Inferior parietal cortex (tissue), 1 donor: ENCODE measurements around the gene DDX41.
A peak's percentile ranks its signal among the peaks of the same experiment; 100 is the strongest.

Source experiments
- DNase-seq: peaks from one replicate; pipeline ENCODE4 v3.0.0-alpha.2; 2016; ENCODE audit errors: extremely low spot score

The DDX41 gene

GRCh38 chr5:177513500-177513899, 3.3 kb downstream of the DDX41 start:
- DNase-seq: no peak

DNA sequence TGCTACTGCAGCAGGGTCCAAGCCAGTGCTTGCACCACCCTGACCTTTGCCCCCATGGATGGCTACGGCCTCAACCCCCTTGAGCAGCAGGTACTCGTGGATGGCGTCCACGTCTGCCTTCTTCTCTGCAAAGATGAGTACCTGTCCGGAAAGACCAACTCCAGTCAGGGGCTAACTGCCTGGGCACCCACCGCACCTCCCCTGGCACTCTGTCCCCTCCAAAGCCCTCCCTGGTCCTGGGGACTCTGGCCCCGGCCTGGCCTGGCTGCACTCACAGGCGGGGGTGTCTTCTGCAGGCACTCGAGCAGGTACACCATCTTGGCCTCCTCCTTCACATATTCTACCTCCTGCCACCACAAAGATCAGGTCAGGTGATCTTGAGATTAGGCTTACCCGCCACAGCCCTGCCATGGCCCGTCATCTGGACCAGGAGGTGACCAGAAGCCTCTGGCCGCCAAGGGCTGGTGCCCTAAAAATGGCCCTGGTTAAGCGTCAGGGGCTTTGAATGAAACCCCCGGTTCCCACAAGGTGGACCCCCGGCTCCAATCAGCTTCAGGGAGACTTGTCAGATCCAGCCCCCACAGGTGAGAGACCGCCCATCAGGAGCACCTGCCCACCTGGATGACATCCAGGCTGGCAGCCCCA, 3.9 kb downstream of the DDX41 start:
- no peak for DNase-seq

GRCh38 chr5:177511796-177512675, 4.7 kb downstream of the DDX41 start:
- DNase-seq: no peak

DNA sequence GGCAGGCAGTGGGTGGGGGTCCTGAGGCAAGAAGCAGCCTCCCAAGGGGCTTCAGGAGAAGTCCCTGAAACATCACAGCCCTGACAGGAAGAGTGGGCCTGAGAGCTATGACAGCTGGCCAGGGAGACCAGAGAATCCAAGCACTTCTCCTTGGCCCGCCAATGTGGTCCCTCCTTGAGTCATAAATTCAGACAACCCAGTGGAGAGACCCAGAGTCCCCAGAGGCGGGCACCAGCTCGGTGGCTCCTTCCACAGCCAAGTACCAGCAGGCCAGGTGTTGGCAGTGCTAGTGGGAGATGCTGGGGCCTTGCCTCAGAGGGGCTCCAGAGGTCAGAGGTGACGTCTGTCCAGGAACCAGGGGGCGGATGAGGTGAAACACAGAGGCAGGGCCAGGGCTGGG, 5.6 kb downstream of the DDX41 start:
- DNase-seq: no peak

GRCh38 chr5:177510567-177511053, 6.2 kb downstream of the DDX41 start:
- no peak for DNase-seq

- no peak for DNase-seq
These were observed 6.7 kb downstream of the DDX41 start for GRCh38 chr5:177509991-177510566.

- DNase-seq: no peak
These were observed 7.3 kb downstream of the DDX41 start, which contains the start of gene DOK3 for GRCh38 chr5:177509381-177509951. TSS of gene DOK3 (minus strand) at chr5:177509826. CDS start at chr5:177509540, 286 bp downstream.

DNA sequence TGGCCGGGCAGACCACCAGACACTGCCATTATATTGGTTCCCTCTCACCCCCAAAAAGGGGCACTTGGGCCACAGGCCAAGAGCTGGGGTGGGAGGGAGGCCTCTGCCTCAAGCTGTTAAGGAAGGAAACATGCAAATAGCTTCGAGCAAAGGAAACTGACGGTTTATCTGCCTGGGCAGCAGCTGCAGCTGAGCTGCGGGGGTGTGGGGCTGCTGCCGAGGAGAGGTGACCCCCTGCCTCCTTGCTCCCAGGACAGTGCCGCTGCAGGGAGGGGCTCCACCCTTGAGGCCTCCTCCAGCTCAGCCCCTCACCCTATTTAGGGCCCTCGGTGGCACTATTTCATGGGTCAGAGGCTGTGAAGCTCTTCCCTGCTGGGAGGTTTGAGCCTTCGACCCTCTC, 7.9 kb downstream of the DDX41 start:
- DNase-seq: no peak

DNA sequence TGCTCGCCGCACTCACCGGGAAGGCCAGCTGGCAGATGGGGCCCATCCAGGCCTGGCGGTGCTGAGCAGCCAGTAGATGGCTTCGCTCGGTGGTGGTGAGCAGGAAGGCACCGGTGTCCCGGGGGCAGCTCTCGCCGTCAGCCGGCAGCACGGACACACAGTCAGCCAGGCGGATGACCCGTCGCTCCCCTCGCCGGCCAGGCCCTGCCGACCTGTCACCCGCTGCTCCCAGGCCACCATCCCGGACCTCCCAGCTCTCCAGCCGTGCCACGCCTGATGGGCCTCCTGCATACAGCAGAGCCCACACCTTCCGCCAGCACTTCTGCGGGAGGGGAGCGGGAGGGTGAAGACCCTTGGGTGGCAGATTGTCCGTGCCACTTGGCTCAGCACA, 8.5 kb downstream of the DDX41 start:
- no peak for DNase-seq

GRCh38 chr5:177507596-177508220, 9.1 kb downstream of the DDX41 start:
- no peak for DNase-seq

DNA sequence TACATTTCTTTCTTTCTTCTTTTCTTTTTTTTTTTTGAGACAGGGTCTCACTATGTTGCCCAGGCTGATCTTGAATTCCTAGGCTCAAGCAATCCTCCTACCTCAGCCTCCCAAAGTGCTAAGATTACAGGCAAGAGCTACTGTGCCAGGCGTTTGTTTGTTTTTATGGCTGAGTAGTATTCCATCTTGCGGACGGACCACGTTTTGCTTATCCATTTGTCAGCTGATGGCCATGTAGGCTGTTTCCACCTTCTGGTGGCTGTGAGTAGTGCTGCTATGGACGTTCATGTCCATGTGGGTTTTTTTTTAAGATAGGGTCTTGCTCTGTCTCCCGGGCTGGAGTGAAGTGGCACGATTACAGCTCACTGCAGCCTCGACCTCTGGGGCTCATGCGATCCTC, 9.6 kb downstream of the DDX41 start:
- no peak for DNase-seq

DNA sequence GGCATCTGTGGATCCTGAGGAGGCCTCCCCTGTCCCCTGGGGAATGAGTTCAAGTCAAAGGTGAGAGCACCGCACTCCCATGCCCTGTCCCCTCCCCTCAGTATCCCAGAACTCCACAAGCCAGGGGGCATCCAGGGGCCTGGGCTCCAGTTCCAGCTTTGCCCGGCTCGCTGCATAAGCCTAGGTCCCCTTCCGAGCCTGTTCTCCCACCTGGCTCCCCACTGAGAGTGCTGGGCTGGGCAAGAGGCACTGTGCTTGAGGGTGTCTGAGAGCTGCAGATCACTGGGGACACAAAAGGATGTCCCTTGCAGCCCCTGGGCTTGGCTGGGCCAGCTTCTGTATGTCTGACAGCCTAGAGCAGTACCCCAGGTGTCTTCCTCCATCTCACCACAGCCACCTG, 11.7 kb downstream of the DDX41 start:
- DNase-seq: no peak

DNA sequence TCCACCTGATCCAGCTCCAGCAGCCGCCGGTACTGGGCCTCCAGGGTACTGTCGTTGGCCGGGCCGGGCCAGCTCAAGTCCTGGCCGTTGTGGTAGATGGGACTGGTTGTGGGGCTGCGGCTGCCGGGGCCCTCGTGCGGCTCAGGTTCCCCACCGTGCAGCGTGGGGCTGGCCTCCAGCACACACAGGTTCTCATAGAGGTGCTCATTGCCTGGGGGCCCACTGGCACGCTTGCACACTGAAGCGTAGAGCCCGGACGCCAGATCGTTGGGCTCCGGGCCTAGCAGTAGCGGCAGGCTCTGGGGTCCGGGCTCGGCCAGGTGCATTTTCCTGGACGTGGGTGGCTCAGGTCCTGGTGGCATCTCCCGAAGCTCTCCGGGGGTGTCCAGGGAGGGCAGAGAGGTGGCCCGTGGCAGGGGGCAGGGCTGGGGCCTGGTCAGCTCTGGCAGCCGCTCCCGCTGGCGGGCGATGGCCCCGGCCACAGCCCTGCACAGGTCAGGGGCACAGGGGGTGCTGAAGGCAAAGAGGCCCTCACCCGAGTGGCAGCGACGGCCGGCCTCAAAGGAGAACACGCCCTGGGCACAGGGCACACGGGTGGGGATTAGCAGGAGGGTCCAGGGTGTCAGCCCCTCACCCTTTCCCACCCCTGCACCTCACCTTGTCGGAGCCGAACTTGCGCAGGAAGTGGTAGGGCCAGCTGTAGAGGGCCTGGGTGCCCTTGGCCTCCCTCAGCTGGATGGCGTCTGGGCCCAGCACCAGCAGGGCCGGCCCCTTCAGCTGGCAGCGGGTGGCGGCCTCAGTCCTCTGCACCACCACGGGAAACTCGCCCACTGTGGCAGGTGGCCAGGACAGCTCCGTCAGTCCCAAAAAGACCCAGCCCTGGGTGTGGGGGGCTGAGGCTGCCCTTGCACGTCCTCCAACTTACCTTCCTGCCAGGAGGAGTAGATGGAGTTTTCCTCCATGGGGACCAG, 12.4 kb downstream of the DDX41 start:
- DNase-seq: no peak

GRCh38 chr5:177503351-177504085, 13.2 kb downstream of the DDX41 start:
- no peak for DNase-seq

GRCh38 chr5:177502886-177503285, 13.9 kb downstream of the DDX41 start:
- no peak for DNase-seq

DNA sequence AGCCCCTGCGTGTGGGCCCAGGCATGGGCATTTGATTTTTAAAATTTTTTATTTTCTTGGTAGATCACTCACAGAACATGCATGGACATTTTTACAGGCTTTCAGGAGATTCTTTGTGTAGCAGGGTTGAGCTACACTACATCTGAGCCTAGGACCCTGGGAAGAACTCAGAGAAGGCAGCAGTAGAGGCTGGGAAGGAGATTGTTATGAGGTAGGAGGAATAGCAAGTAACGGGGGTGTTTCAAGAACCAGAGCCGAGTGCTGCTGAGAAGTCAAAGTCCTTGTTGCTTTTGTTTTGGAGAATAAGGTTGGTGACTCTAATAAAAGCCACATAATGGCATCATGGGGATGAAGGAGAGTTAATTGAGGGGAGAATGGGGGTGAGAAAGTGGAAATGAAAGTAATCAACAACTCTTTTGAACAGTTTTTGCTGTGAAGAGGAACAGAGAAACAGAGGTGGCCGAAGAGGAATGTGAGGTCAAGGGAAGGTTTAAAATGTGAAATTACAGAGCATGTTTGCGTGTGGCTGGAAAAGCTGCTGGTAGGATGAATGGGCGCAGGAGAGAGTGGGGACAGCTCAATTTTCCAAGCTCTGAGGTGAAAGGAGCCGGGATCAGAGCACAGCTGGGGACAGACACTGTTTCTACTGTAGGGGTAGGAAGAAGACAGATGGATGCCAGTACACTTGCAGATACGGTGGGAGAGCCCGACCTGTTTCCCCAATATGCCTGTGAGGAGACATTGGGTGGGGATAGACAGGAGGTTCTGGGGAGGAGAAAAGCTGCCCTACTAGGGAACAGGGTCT, 14.7 kb downstream of the DDX41 start:
- no peak for DNase-seq

DNA sequence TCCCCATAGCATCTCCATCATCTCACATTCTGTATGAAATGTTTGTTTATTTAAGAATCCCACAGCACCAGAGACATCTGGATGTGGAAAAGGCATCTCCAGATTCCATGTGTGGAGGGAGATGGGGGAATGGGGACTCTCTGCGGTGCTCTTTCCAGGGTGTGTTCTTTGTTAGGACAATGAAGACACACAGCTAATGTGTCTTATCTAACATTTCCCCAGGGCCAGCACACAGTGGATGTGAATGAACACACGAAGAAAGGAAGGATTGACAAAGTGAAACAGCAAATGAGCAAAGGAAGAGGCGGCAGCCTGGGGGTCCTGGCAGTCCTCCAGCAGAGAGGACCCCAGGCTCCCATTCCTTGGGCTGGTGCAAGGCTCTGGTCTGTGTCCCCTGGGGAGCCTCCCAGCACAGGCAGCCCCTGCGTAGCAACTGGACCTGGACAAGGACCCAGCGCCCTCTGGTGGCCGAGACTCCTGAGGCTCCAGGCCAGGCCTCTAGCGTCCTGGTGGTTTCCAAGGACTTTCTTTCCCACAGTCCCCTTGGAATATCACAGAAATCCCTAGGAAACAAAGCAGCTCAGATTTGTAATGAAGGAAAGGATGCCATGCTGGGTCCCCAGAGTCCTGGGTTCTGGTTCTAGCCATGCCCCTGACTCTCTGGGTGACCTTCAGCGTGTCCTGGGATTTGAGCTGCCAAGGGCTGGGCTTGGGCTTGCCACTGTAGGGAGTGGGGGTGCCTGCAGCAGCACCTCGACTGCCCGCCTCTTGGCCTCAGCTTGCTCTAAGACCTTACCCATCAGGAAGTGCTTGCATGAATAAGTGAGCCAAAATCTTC, 15.9 kb downstream of the DDX41 start:
- peak; percentile 87 for DNase-seq

GRCh38 chr5:177499842-177500241, 16.9 kb downstream of the DDX41 start:
- no peak for DNase-seq
